ENCODE data around the gene GLRA1. TPM values are rescaled to one million over a fixed set of nuclear protein-coding genes. Genes with fewer than 3 reads are reported as not detected.
"Not testable (repeated sequence)": the region's sequence is repeated elsewhere in the genome, so short reads cannot be mapped to it uniquely, and the experiment has no call there.

GLRA1 gene
- total RNA-seq, 1 experiment from 2014 or later: not detected

DNA sequence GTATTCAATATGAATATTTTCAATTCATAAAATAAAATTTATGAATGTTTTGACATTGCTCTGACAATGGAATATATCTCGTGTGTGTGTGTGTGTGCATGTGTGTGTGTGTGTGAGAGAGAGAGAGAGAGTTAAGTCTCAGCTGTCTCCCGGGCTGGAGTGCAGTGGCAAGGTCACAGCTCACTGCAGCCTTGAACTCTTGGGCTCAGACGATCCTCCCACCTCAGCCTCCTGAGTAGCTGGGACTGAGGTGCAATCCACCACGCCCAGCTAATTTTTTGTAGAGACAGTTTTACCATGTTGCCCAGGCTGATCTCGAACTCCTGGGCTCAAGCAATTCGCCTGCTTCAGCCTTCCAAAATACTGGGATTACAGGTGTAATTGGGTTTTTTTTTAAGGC, 136.8 kb downstream of the GLRA1 start:
- Histone ChIP-seq H3K9me2 (replicated peaks; ENCODE audit: low read length) (no peaks in the 10 kb centered on the region), H3F3A (ENCODE audit: low read length, unreplicated experiment) (peaks cover 4% of the 10 kb centered on the region), H2AFZ (ENCODE audit: low read length) (no peak overlapping the region), H3K4me1 (ENCODE audit: insufficient read depth, low read length) (no peaks in the 10 kb centered on the region), H3K79me2 (ENCODE audit: low read length) (peaks cover 99% of the 10 kb centered on the region), H3K4me3 (ENCODE audit: low read length) (no peak overlapping the region), H3K9ac (ENCODE audit: low read length) (no peak overlapping the region), H3K27ac (ENCODE audit: low read length) (no peak overlapping the region), H3K4me2 (ENCODE audit: low read length) (no peak overlapping the region), H3K36me3 (ENCODE audit: low read depth, low read length) (peaks cover 59% of the 10 kb centered on the region), H4K20me1 (ENCODE audit: low read length) (peaks cover 89% of the 10 kb centered on the region), H3K27me3 (ENCODE audit: low read length) (no peaks in the 10 kb centered on the region), H3K9me3 (ENCODE audit: low read length) (no peaks in the 10 kb centered on the region)
- ATAC-seq: no peak
- no TSS peak for BruUV-seq (replicated peaks)
- intact Hi-C loops (cut with micrococcal nuclease): no loop called here
- POLR2A ChIA-PET (ENCODE audit: unreplicated experiment): no interaction called here
- CTCF ChIA-PET: no interaction called here
- TF ChIP-seq EZH2 (IDR thresholded peaks at IDR 0.05; ENCODE audit: low read length, unreplicated experiment) (no peak), EZH2phosphoT487 (IDR thresholded peaks at IDR 0.05; ENCODE audit: borderline replicate concordance, low read length) (no peak)
- TF ChIP-seq, protein P1, sequence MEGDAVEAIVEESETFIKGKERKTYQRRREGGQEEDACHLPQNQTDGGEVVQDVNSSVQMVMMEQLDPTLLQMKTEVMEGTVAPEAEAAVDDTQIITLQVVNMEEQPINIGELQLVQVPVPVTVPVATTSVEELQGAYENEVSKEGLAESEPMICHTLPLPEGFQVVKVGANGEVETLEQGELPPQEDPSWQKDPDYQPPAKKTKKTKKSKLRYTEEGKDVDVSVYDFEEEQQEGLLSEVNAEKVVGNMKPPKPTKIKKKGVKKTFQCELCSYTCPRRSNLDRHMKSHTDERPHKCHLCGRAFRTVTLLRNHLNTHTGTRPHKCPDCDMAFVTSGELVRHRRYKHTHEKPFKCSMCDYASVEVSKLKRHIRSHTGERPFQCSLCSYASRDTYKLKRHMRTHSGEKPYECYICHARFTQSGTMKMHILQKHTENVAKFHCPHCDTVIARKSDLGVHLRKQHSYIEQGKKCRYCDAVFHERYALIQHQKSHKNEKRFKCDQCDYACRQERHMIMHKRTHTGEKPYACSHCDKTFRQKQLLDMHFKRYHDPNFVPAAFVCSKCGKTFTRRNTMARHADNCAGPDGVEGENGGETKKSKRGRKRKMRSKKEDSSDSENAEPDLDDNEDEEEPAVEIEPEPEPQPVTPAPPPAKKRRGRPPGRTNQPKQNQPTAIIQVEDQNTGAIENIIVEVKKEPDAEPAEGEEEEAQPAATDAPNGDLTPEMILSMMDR (conservative IDR thresholded peaks at IDR 0.05; ENCODE audit: low read depth, low read length): no peak
- no peak for DNase-seq

DNA sequence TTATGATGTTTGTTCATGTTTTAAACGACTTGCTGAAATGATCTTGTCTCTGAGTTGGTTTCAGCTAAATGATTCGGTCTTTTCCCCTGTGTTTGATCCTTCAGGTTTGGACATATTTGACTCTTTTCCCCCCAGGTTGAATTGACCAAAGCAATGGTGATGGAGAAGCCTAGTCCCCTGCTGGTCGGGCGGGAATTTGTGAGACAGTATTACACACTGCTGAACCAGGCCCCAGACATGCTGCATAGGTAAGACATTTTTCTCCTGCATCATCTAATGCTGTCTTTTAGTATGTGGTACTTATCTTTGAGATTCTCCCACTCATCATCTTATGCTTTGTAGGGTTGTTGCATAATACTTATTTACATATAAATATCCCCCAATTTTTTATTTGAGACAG, 138.2 kb downstream of the GLRA1 start:
- Histone ChIP-seq H3K4me2 (ENCODE audit: low read length) (no peak overlapping the region), H3K9me3 (ENCODE audit: low read length) (no peaks in the 10 kb centered on the region), H3K4me3 (ENCODE audit: low read length) (no peak overlapping the region), H2AFZ (ENCODE audit: low read length) (no peak overlapping the region), H3F3A (ENCODE audit: low read length, unreplicated experiment) (peaks cover 4% of the 10 kb centered on the region), H4K20me1 (ENCODE audit: low read length) (peaks cover 89% of the 10 kb centered on the region), H3K27ac (ENCODE audit: low read length) (no peak overlapping the region), H3K27me3 (ENCODE audit: low read length) (no peaks in the 10 kb centered on the region), H3K9me2 (replicated peaks; ENCODE audit: low read length) (no peaks in the 10 kb centered on the region), H3K9ac (ENCODE audit: low read length) (no peak overlapping the region), H3K79me2 (ENCODE audit: low read length) (peaks cover 99% of the 10 kb centered on the region), H3K36me3 (ENCODE audit: low read depth, low read length) (peaks cover 48% of the 10 kb centered on the region), H3K4me1 (ENCODE audit: insufficient read depth, low read length) (peaks cover 10% of the 10 kb centered on the region; the same call in 1 of the 2 replicates)
- POLR2A ChIA-PET (ENCODE audit: unreplicated experiment): no interaction called here
- CTCF ChIA-PET: no interaction called here
- no peak for DNase-seq
- ATAC-seq: peak; percentile 29; the same call in 1 of the 2 replicates
- intact Hi-C loops (cut with micrococcal nuclease): no loop called here
- TF ChIP-seq, protein P1 (conservative IDR thresholded peaks at IDR 0.05; ENCODE audit: low read depth, low read length): 0 out of 2 replicates have a peak, but pooled peaks have one; percentile 15
- no peak for TF ChIP-seq EZH2phosphoT487 (IDR thresholded peaks at IDR 0.05; ENCODE audit: borderline replicate concordance, low read length)
- BruUV-seq (replicated peaks): no TSS peak

DNA sequence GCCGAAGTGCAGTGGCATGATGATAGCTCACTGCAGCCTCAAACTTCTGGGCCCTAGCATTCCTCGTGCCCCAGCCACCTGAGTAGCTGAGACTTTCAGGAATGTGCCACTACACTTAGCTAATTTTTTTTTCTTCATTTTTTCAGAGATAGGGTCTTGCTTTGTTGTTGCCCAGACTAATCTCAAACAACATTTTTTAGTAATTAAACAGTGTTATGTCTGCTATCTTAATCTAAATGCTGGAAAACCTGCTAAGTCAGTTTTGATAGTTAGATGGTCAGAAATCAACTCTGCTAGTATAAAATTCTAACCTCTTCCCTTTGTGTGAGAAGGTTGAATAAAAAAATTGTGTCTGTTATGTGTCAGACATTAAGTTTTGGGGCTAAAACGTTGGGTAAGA, 140.5 kb downstream of the GLRA1 start:
- H3K27me3 ChIP-seq (ENCODE audit: low read length): no peaks in the 10 kb centered on the region
- DNase-seq (no peak), ATAC-seq (no peak)
- H3K27ac ChIP-seq (ENCODE audit: low read length): no peak overlapping the region
- intact Hi-C loops (cut with micrococcal nuclease): no loop called here
- H3K9me2 ChIP-seq (replicated peaks; ENCODE audit: low read length): no peaks in the 10 kb centered on the region
- H3K9ac ChIP-seq (ENCODE audit: low read length): no peak overlapping the region
- H3K4me2 ChIP-seq (ENCODE audit: low read length): no peak overlapping the region
- H3K4me3 ChIP-seq (ENCODE audit: low read length): no peak overlapping the region
- BruUV-seq (replicated peaks): no TSS peak
- ChIA-PET CTCF (no interaction called here), POLR2A (ENCODE audit: unreplicated experiment) (no interaction called here)
- H2AFZ ChIP-seq (ENCODE audit: low read length): no peak overlapping the region
- peaks cover 12% of the 10 kb centered on the region; the same call in 1 of the 2 replicates for H3K4me1 ChIP-seq (ENCODE audit: insufficient read depth, low read length)
- H3K36me3 ChIP-seq (ENCODE audit: low read depth, low read length): peaks cover 32% of the 10 kb centered on the region
- H4K20me1 ChIP-seq (ENCODE audit: low read length): peaks cover 96% of the 10 kb centered on the region
- H3K9me3 ChIP-seq (ENCODE audit: low read length): no peaks in the 10 kb centered on the region
- H3F3A ChIP-seq (ENCODE audit: low read length, unreplicated experiment): no peaks in the 10 kb centered on the region
- H3K79me2 ChIP-seq (ENCODE audit: low read length): peaks cover 100% of the 10 kb centered on the region
- TF ChIP-seq, protein P1 (conservative IDR thresholded peaks at IDR 0.05; ENCODE audit: low read depth, low read length): no peak
- TF ChIP-seq EZH2phosphoT487 (IDR thresholded peaks at IDR 0.05; ENCODE audit: borderline replicate concordance, low read length): no peak
- no peak for TF ChIP-seq EZH2 (IDR thresholded peaks at IDR 0.05; ENCODE audit: low read length, unreplicated experiment)

DNA sequence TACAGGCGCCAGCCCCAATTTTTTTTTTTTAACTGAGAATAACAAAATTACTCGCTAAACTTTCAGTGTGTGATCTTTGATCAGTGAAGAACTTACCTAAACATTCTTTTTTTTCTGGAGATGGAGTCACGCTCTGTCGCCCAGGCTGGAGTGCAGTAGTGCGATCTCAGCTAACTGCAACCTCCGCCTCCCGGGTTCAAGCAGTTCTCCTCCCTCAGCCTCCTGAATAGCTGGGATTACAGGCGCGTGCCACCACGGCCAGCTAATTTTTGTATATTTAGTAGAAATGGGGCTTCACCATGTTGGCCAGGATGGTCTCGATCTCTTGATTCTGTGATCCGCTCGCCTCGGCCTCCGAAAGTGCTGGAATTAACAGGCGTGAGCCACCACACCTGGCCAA, 141.0 kb downstream of the GLRA1 start:
- intact Hi-C loops (cut with micrococcal nuclease); H3K9me2 ChIP-seq (replicated peaks; ENCODE audit: low read length); POLR2A ChIA-PET (ENCODE audit: unreplicated experiment); H3F3A ChIP-seq (ENCODE audit: low read length, unreplicated experiment); H3K4me3 ChIP-seq (ENCODE audit: low read length); H3K27ac ChIP-seq (ENCODE audit: low read length); H3K4me2 ChIP-seq (ENCODE audit: low read length); H3K27me3 ChIP-seq (ENCODE audit: low read length); H3K9ac ChIP-seq (ENCODE audit: low read length); ATAC-seq; H3K9me3 ChIP-seq (ENCODE audit: low read length); DNase-seq; BruUV-seq (replicated peaks); H2AFZ ChIP-seq (ENCODE audit: low read length); CTCF ChIA-PET: not testable (repeated sequence)
- Histone ChIP-seq H3K79me2 (ENCODE audit: low read length) (peaks cover 100% of the 10 kb centered on the region), H3K4me1 (ENCODE audit: insufficient read depth, low read length) (peaks cover 12% of the 10 kb centered on the region; the same call in 1 of the 2 replicates), H4K20me1 (ENCODE audit: low read length) (peaks cover 96% of the 10 kb centered on the region), H3K36me3 (ENCODE audit: low read depth, low read length) (peaks cover 28% of the 10 kb centered on the region)
